ENCODE data around the gene TCTN2.

Gene TCTN2

DNA sequence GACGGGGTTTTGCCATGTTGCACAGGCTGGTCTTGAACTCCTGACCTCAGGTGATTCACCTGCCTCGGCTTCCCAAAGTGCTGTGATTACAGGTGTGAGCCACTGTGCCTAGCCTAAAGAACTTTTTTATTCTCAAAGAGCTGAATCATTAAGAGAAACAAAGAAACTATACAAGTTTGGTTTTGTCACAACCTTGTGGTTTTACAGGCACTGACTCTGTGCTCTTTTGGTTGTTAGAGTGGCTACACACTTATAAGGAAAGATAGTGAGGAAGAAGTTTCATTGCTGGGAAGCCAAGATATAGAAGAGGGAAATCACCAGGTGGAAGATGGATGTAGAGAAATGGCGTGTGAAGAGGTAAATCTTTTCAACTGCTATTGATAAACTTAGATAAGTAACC lies 81.1 kb downstream of the TCTN2 start:
- Histone ChIP-seq H3K4me3 (ENCODE audit: low read length) (no peak overlapping the region), H3K36me3 (ENCODE audit: control insufficient read depth, insufficient read depth, low read length) (peaks cover 24% of the 10 kb centered on the region), H2BK15ac (replicated peaks; ENCODE audit: low read depth) (no peak overlapping the region), H3K79me1 (ENCODE audit: low read length) (no peaks in the 10 kb centered on the region), H3K18ac (ENCODE audit: low read length) (no peak overlapping the region), H4K5ac (ENCODE audit: low read length) (no peak overlapping the region), H3K56ac (ENCODE audit: low read length) (no peak overlapping the region), H3K27ac (ENCODE audit: low read depth, low read length) (no peak overlapping the region), H2BK5ac (ENCODE audit: low read length) (no peak overlapping the region), H4K8ac (ENCODE audit: low read depth, low read length) (no peak overlapping the region), H3K27me3 (ENCODE audit: insufficient read depth, low read length, poor library complexity) (no peaks in the 10 kb centered on the region), H3K79me2 (ENCODE audit: control insufficient read depth, insufficient read depth, low read length) (no peaks in the 10 kb centered on the region), H3K4ac (ENCODE audit: low read depth, low read length) (no peak overlapping the region), H3K4me2 (ENCODE audit: low read length) (no peak overlapping the region), H3K9ac (ENCODE audit: low read length) (no peak overlapping the region), H3K4me1 (ENCODE audit: control insufficient read depth, low read depth, low read length) (no peaks in the 10 kb centered on the region), H2BK120ac (ENCODE audit: low read depth, low read length) (no peak overlapping the region), H3K23ac (ENCODE audit: low read length) (no peak overlapping the region), H2AK5ac (ENCODE audit: low read length) (no peak overlapping the region)
- WGBS (ENCODE audit: extremely low coverage, insufficient coverage, low lambda C conversion rate) = no CpG with 5 or more reads among the region's 3 CpGs
- DNase-seq = no peak

DNA sequence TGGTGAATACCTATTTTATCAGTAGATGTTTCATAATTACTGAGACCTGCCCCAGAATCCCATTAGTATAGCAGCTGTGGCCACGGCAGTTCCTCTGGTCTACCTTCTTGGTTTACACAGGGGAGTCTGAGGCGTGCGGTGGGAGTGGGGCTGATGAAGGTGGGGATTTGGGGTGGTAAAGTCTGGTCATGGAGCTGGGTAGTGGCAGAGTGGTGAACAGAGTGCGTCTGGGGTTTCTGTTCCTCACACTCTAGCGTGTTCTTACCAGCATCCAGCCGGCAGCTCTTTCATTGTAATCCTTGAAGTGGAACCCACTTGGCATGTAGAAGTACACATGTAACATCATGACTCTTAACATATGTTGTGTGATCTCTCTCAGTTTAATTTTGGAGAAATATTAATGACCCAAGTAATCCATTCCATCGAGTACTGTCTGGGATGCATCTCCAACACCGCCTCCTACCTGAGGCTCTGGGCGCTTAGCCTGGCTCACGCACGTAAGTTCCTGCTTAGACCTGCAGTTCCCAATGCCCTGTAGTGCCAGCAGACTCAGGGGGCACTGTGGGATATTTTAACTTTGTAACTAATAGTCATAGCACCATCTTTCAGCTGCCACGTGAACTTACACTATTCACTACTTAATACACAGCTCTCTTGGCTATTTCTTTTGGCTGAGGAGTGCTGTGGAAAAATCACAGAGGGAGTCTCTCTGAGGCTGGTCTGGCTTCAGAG lies 83.3 kb downstream of the TCTN2 start:
- Histone ChIP-seq H4K8ac (ENCODE audit: low read depth, low read length) (no peak overlapping the region), H3K56ac (ENCODE audit: low read length) (no peak overlapping the region), H2BK120ac (ENCODE audit: low read depth, low read length) (no peak overlapping the region), H3K23ac (ENCODE audit: low read length) (no peak overlapping the region), H2AK5ac (ENCODE audit: low read length) (no peak overlapping the region), H3K4me2 (ENCODE audit: low read length) (no peak overlapping the region), H3K27ac (ENCODE audit: low read depth, low read length) (no peak overlapping the region), H3K36me3 (ENCODE audit: control insufficient read depth, insufficient read depth, low read length) (peaks cover 22% of the 10 kb centered on the region), H3K9ac (ENCODE audit: low read length) (no peak overlapping the region), H3K4me3 (ENCODE audit: low read length) (no peak overlapping the region), H3K4ac (ENCODE audit: low read depth, low read length) (no peak overlapping the region), H2BK5ac (ENCODE audit: low read length) (no peak overlapping the region), H3K27me3 (ENCODE audit: insufficient read depth, low read length, poor library complexity) (no peaks in the 10 kb centered on the region), H3K4me1 (ENCODE audit: control insufficient read depth, low read depth, low read length) (no peaks in the 10 kb centered on the region), H2BK15ac (replicated peaks; ENCODE audit: low read depth) (no peak overlapping the region), H3K79me1 (ENCODE audit: low read length) (no peaks in the 10 kb centered on the region), H3K18ac (ENCODE audit: low read length) (no peak overlapping the region), H3K79me2 (ENCODE audit: control insufficient read depth, insufficient read depth, low read length) (no peaks in the 10 kb centered on the region), H4K5ac (ENCODE audit: low read length) (no peak overlapping the region)
- DNase-seq = no peak
- WGBS (ENCODE audit: extremely low coverage, insufficient coverage, low lambda C conversion rate) = no CpG with 5 or more reads among the region's 12 CpGs

DNA sequence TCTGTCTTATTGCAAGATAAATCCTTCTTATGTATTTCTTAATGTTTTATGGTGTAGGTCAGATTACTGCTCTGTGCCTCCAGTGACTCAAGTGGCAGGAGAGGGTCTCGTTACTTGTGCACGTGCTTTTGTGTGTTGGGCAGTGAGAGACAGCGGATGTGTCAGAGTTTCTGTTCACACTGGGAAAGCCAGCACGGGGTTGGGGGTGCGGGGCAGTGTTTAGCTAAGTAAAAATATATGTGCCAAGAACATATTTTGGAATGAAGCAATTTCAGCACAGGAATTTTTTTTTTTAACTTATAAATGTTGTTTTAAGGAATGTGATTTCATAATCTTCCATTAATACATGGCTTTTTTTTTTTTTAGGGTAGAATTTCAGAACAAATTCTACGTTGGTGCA lies 86.6 kb downstream of the TCTN2 start:
- WGBS (ENCODE audit: extremely low coverage, insufficient coverage, low lambda C conversion rate) = no CpG with 5 or more reads among the region's 6 CpGs
- H2AK5ac ChIP-seq (ENCODE audit: low read length) = no peak overlapping the region
- no peaks in the 10 kb centered on the region for H3K79me2 ChIP-seq (ENCODE audit: control insufficient read depth, insufficient read depth, low read length)
- no peak overlapping the region for H3K18ac ChIP-seq (ENCODE audit: low read length)
- H3K27me3 ChIP-seq (ENCODE audit: insufficient read depth, low read length, poor library complexity) = no peaks in the 10 kb centered on the region
- H3K36me3 ChIP-seq (ENCODE audit: control insufficient read depth, insufficient read depth, low read length) = peaks cover 15% of the 10 kb centered on the region
- peaks cover 1% of the 10 kb centered on the region for H3K4me1 ChIP-seq (ENCODE audit: control insufficient read depth, low read depth, low read length)
- H2BK120ac ChIP-seq (ENCODE audit: low read depth, low read length) = no peak overlapping the region
- H3K27ac ChIP-seq (ENCODE audit: low read depth, low read length) = no peak overlapping the region
- no peak overlapping the region for H4K5ac ChIP-seq (ENCODE audit: low read length)
- no peak overlapping the region for H3K9ac ChIP-seq (ENCODE audit: low read length)
- no peaks in the 10 kb centered on the region for H3K79me1 ChIP-seq (ENCODE audit: low read length)
- H2BK15ac ChIP-seq (replicated peaks; ENCODE audit: low read depth) = no peak overlapping the region
- no peak for DNase-seq
- no peak overlapping the region for H3K56ac ChIP-seq (ENCODE audit: low read length)
- H3K4ac ChIP-seq (ENCODE audit: low read depth, low read length) = no peak overlapping the region
- no peak overlapping the region for H3K4me3 ChIP-seq (ENCODE audit: low read length)
- no peak overlapping the region for H4K8ac ChIP-seq (ENCODE audit: low read depth, low read length)
- H3K23ac ChIP-seq (ENCODE audit: low read length) = no peak overlapping the region
- no peak overlapping the region for H2BK5ac ChIP-seq (ENCODE audit: low read length)
- no peak overlapping the region for H3K4me2 ChIP-seq (ENCODE audit: low read length)

Measured in mesendoderm (in vitro differentiated cells).